ENCODE measurements around the gene TPRX2. TPM values are rescaled to one million over a fixed set of nuclear protein-coding genes. Genes with fewer than 3 reads are reported as not detected.
"Not testable (repeated sequence)": the region's sequence is repeated elsewhere in the genome, so short reads cannot be mapped to it uniquely, and the experiment has no call there.

The TPRX2 gene
- total RNA-seq, 2 donors from 2014 or later, result not detected

GRCh38 chr19:47899335-47899734 is 40.3 kb downstream of the TPRX2 start:
- no peak for ATAC-seq (ENCODE audit: insufficient number of reproducible peaks, low FRiP score, low read depth)
- Histone ChIP-seq H3K4me1 (ENCODE audit: control insufficient read depth in 1 of 2, low read depth in 2 of 2) (no peaks in the 10 kb centered on the region), H3K27ac (no peak overlapping the region), H3K4me3 (no peak overlapping the region), H3K36me3 (no peaks in the 10 kb centered on the region), H3K9me3 (peaks cover 4% of the 10 kb centered on the region), H3K27me3 (replicated peaks; ENCODE audit: insufficient read depth) (no peaks in the 10 kb centered on the region)
- no peak for TF ChIP-seq CTCF (IDR thresholded peaks at IDR 0.05)
- no peak for DNase-seq (ENCODE audit: low spot score)

GRCh38 chr19:47901370-47901769 is 42.3 kb downstream of the TPRX2 start:
- Histone ChIP-seq H3K27me3 (replicated peaks; ENCODE audit: insufficient read depth) (no peaks in the 10 kb centered on the region), H3K9me3 (no peaks in the 10 kb centered on the region), H3K4me1 (ENCODE audit: control insufficient read depth in 1 of 2, low read depth in 2 of 2) (no peaks in the 10 kb centered on the region), H3K4me3 (no peak overlapping the region), H3K27ac (no peak overlapping the region), H3K36me3 (no peaks in the 10 kb centered on the region)
- no peak for DNase-seq (ENCODE audit: low spot score)
- no peak for TF ChIP-seq CTCF (IDR thresholded peaks at IDR 0.05)
- no peak for ATAC-seq (ENCODE audit: insufficient number of reproducible peaks, low FRiP score, low read depth)

- not testable (repeated sequence) for H3K4me3 ChIP-seq; H3K36me3 ChIP-seq; H3K9me3 ChIP-seq; H3K4me1 ChIP-seq (ENCODE audit: control insufficient read depth in 1 of 2, low read depth in 2 of 2); H3K27ac ChIP-seq; ATAC-seq (ENCODE audit: insufficient number of reproducible peaks, low FRiP score, low read depth); H3K27me3 ChIP-seq (replicated peaks; ENCODE audit: insufficient read depth)
- DNase-seq (ENCODE audit: low spot score), result peak; percentile 17
- TF ChIP-seq CTCF (IDR thresholded peaks at IDR 0.05), result peak; percentile 50
These were observed 50.3 kb downstream of the TPRX2 start for GRCh38 chr19:47909350-47909749.

GRCh38 chr19:47910191-47910590 is 51.2 kb downstream of the TPRX2 start:
- H3K9me3 ChIP-seq; H3K4me1 ChIP-seq (ENCODE audit: control insufficient read depth in 1 of 2, low read depth in 2 of 2); H3K36me3 ChIP-seq; H3K27ac ChIP-seq; ATAC-seq (ENCODE audit: insufficient number of reproducible peaks, low FRiP score, low read depth); DNase-seq (ENCODE audit: low spot score); H3K4me3 ChIP-seq; H3K27me3 ChIP-seq (replicated peaks; ENCODE audit: insufficient read depth): not testable (repeated sequence)

Other genes starting within 250 kb of the TPRX2 start
- 100 to 1,000 TPM; 141 to 195 TPM for gene EHD2, start 145.8 kb upstream of the TPRX2 start, total RNA-seq
- 100 to 1,000 TPM; 189 to 220 TPM for gene NOP53, start 113.7 kb upstream of the TPRX2 start, total RNA-seq
- gene SELENOW, start 80.5 kb upstream of the TPRX2 start, total RNA-seq, result 1,000 to 10,000 TPM in 1 of 2 donors, 100 to 1,000 TPM in 1; 504 to 1,102 TPM
- gene TPRX1, start 54.7 kb upstream of the TPRX2 start, total RNA-seq, result not detected
- not detected for gene CRX, start 37.3 kb upstream of the TPRX2 start, total RNA-seq
- gene SULT2A1, start 27.1 kb downstream of the TPRX2 start, total RNA-seq, result not detected
- not detected for gene BSPH1, start 132.9 kb downstream of the TPRX2 start, total RNA-seq
- not detected for gene ELSPBP1, start 135.4 kb downstream of the TPRX2 start, total RNA-seq
- gene CABP5, start 184.8 kb downstream of the TPRX2 start, total RNA-seq, result not detected

Data from thoracic aorta (tissue), 2 donors.